H9 (cell line): ENCODE measurements around the gene DMD. TPM values are rescaled to one million over a fixed set of nuclear protein-coding genes. Genes with fewer than 3 reads are reported as not detected.

Experiments used
- DNase-seq: peaks from one replicate; pipeline ENCODE4 v3.0.0-alpha.2; 2017
- H2AFZ ChIP-seq: one replicate; pipeline ENCODE4 v1.6.1; 2013; ENCODE audit warnings: mild to moderate bottlenecking, low read length, control low read depth, moderate library complexity
- H2AK5ac ChIP-seq: 2 replicates; pipeline ENCODE4 v1.6.1; 2013; ENCODE audit warnings: low read length, control low read depth, mixed read lengths; ENCODE audit not compliant: insufficient read length
- H2BK120ac ChIP-seq: one replicate; pipeline ENCODE4 v1.6.1; 2013; ENCODE audit warnings: low read depth, mild to moderate bottlenecking, low read length, control low read depth, inconsistent platforms; ENCODE audit not compliant: poor library complexity, severe bottlenecking
- H2BK12ac ChIP-seq: 2 replicates; pipeline ENCODE4 v1.6.1; 2013; ENCODE audit warnings: low read length, control low read depth, mixed read lengths, low read depth; ENCODE audit not compliant: insufficient read length
- H2BK15ac ChIP-seq: 2 replicates; pipeline ENCODE4 v1.6.1; 2013; ENCODE audit warnings: low read depth, low read length, control low read depth
- H2BK20ac ChIP-seq: one replicate; pipeline ENCODE4 v1.6.1; 2013; ENCODE audit warnings: low read depth, mild to moderate bottlenecking, low read length, control low read depth, inconsistent platforms; ENCODE audit not compliant: poor library complexity, severe bottlenecking
- H2BK5ac ChIP-seq: 2 replicates; pipeline ENCODE4 v1.6.1; 2013; ENCODE audit warnings: low read length, control low read depth, mixed read lengths; ENCODE audit not compliant: insufficient read length
- H3K14ac ChIP-seq: 2 replicates; pipeline ENCODE4 v1.6.1; 2013; ENCODE audit warnings: low read length, control low read depth; ENCODE audit not compliant: insufficient read depth
- H3K18ac ChIP-seq: 2 replicates; pipeline ENCODE4 v1.6.1; 2013; ENCODE audit warnings: low read depth, mild to moderate bottlenecking, mixed read lengths, low read length, control low read depth; ENCODE audit not compliant: insufficient read length
- H3K23ac ChIP-seq: 2 replicates; pipeline ENCODE4 v1.6.1; 2013; ENCODE audit warnings: low read length, control low read depth, mixed read lengths, low read depth; ENCODE audit not compliant: insufficient read length
- H3K23me2 ChIP-seq: 2 replicates; pipeline ENCODE4 v1.6.1; 2013; ENCODE audit warnings: low read depth, mild to moderate bottlenecking, mixed read lengths, low read length, control low read depth; ENCODE audit not compliant: insufficient read length, poor library complexity, severe bottlenecking
- H3K27ac ChIP-seq: 2 replicates; pipeline ENCODE4 v1.5.1; 2013; ENCODE audit warnings: low read length, control low read depth, mixed read lengths, low read depth; ENCODE audit not compliant: insufficient read length
- H3K27me3 ChIP-seq: 2 replicates; pipeline ENCODE4 v1.6.1; 2013; ENCODE audit warnings: low read length, control low read depth, inconsistent platforms; ENCODE audit not compliant: insufficient read depth
- H3K4ac ChIP-seq: 2 replicates; pipeline ENCODE4 v1.6.1; 2013; ENCODE audit warnings: low read depth, mild to moderate bottlenecking, control low read depth, inconsistent platforms, low read length, moderate library complexity
- H3K4me1 ChIP-seq: 2 replicates; pipeline ENCODE4 v1.6.1; 2013; ENCODE audit warnings: low read length, control low read depth, inconsistent platforms; ENCODE audit not compliant: insufficient read depth
- H3K4me2 ChIP-seq: 2 replicates; pipeline ENCODE4 v1.6.1; 2013; ENCODE audit warnings: low read length, control low read depth, mixed read lengths; ENCODE audit not compliant: insufficient read length, insufficient read depth
- H3K56ac ChIP-seq: 2 replicates; pipeline ENCODE4 v1.6.1; 2013; ENCODE audit warnings: low read depth, mild to moderate bottlenecking, mixed read lengths, low read length, control low read depth; ENCODE audit not compliant: insufficient read length
- H3K79me1 ChIP-seq: 2 replicates; pipeline ENCODE4 v1.6.1; 2013; ENCODE audit warnings: low read depth, mild to moderate bottlenecking, moderate library complexity, low read length, control low read depth, inconsistent platforms; ENCODE audit not compliant: insufficient read depth, poor library complexity, severe bottlenecking
- H3K79me2 ChIP-seq: 2 replicates; pipeline ENCODE4 v1.6.1; 2013; ENCODE audit warnings: low read length, control low read depth, inconsistent platforms; ENCODE audit not compliant: insufficient read depth
- H3K9ac ChIP-seq: 2 replicates; pipeline ENCODE4 v1.6.1; 2013; ENCODE audit warnings: low read length, control low read depth, mixed read lengths; ENCODE audit not compliant: insufficient read length; ENCODE audit errors: extremely low read depth
- H3K9me3 ChIP-seq: one replicate; pipeline ENCODE4 v1.6.1; 2013; ENCODE audit warnings: low read depth, low read length, inconsistent platforms; ENCODE audit not compliant: control insufficient read depth
- H3T11ph ChIP-seq: one replicate; pipeline ENCODE4 v1.6.1; 2013; ENCODE audit warnings: mild to moderate bottlenecking, low read length, control low read depth, inconsistent platforms
- H4K20me1 ChIP-seq: one replicate; pipeline ENCODE4 v1.6.1; 2013; ENCODE audit not compliant: control insufficient read depth, insufficient read length, insufficient read depth
- H4K5ac ChIP-seq: 2 replicates; pipeline ENCODE4 v1.6.1; 2013; ENCODE audit warnings: low read depth, mild to moderate bottlenecking, mixed read lengths, low read length, control low read depth; ENCODE audit not compliant: insufficient read length
- H4K8ac ChIP-seq: replicated peaks from 2 replicates; pipeline ENCODE4 v1.6.1; 2013; ENCODE audit warnings: low read length, control low read depth, mixed read lengths, low read depth; ENCODE audit not compliant: insufficient read length
- H4K91ac ChIP-seq: 2 replicates; pipeline ENCODE4 v1.6.1; 2013; ENCODE audit warnings: low read depth, mild to moderate bottlenecking, moderate library complexity, mixed read lengths, low read length, control low read depth; ENCODE audit not compliant: insufficient read length
- H3K27ac Mint-ChIP-seq, 3 experiments: 2 replicates in 2 of 3; 3 replicates in 1 of 3; pipeline ENCODE4 v1.8.0; 2020 to 2021; ENCODE audit warnings: mixed read lengths in 3 of 3, mild to moderate bottlenecking in 1 of 3, moderate library complexity in 1 of 3
- H3K27me3 Mint-ChIP-seq: 2 replicates; pipeline ENCODE4 v1.8.0; 2021; ENCODE audit warnings: low read depth, mild to moderate bottlenecking, moderate library complexity, mixed read lengths
- H3K36me3 Mint-ChIP-seq, 3 experiments: 2 replicates in 2 of 3; 3 replicates in 1 of 3; pipeline ENCODE4 v1.8.0; 2020 to 2021; ENCODE audit warnings: low read depth in 3 of 3, mixed read lengths in 3 of 3; ENCODE audit not compliant: insufficient read depth in 1 of 3
- H3K4me1 Mint-ChIP-seq, 2 experiments: 2 replicates each; pipeline ENCODE4 v1.8.0; 2020; ENCODE audit warnings: mixed read lengths in 2 of 2
- H3K4me3 Mint-ChIP-seq, 2 experiments: 2 replicates in 1 of 2; 3 replicates in 1 of 2; pipeline ENCODE4 v1.8.0; 2020 to 2021; ENCODE audit warnings: mild to moderate bottlenecking in 2 of 2, mixed read lengths in 2 of 2, moderate library complexity in 1 of 2
- H3K9me3 Mint-ChIP-seq, 2 experiments: 2 replicates in 1 of 2; 3 replicates in 1 of 2; pipeline ENCODE4 v1.8.0; 2020; ENCODE audit warnings: mild to moderate bottlenecking in 2 of 2, mixed read lengths in 2 of 2, moderate library complexity in 1 of 2
- WGBS: extraction: QIAGEN DNeasy Blood & Tissue Kit; methylation state at CpG from one replicate; pipeline ENCODE4 v1.1.7; 2013; ENCODE audit warnings: missing lambda C conversion rate, low lambda C conversion rate, mixed read lengths; ENCODE audit not compliant: insufficient read length; ENCODE audit errors: extremely low coverage; 5-methylcytosine and 5-hydroxymethylcytosine counted together
- total RNA-seq: library from RNA; stranded (reverse); gene quantifications from 2 replicates; pipeline ENCODE4 v1.2.1, GENCODE V29; 2021
- TF ChIP-seq, protein P1 (sequence below): fragments of 200-600 bp; sonication (generic); conservative IDR thresholded peaks from 3 replicates; pipeline ENCODE4 v1.8.0; 2021; ENCODE audit warnings: antibody characterized with exemption, mild to moderate bottlenecking

Gene DMD
- total RNA-seq, 1 experiment from 2014 or later = 3.8 TPM

DNA sequence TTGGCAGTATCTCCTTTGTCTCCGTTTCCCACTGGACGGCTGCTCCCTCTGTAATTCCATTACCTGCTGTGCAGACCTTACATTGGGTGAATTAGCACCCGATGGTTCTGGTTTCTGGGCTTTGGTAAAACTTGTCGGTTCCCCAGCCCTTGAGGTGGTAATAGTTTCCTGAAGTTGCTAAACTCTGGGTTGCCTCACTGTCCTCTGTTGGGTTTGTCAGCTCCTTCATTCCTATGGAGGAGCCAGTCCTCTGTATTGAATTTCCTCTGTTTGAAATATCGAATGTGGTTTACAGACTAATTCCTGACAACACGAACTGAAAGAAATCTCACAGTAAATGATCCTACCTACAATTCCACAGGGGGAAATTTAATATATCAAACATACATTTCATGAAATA lies 1548.2 kb downstream of the DMD start:
- Histone ChIP-seq H4K8ac (no peak overlapping the region), H3K56ac (no peak overlapping the region), H2BK15ac (no peak overlapping the region), H3K9ac (no peak overlapping the region), H3T11ph (no peak overlapping the region), H3K4ac (no peak overlapping the region), H2AK5ac (no peak overlapping the region), H3K79me2 (no peaks in the 10 kb centered on the region), H3K27me3 (no peaks in the 10 kb centered on the region), H4K5ac (no peak overlapping the region), H3K18ac (no peak overlapping the region), H2BK5ac (no peak overlapping the region), H4K20me1 (no peaks in the 10 kb centered on the region), H2BK12ac (no peak overlapping the region), H3K23me2 (no peaks in the 10 kb centered on the region), H3K79me1 (no peaks in the 10 kb centered on the region), H3K23ac (no peak overlapping the region), H2BK120ac (no peak overlapping the region), H3K27ac (no peak overlapping the region), H3K4me1 (no peaks in the 10 kb centered on the region; the same call in 1 of the 2 replicates), H3K4me2 (no peak overlapping the region), H2BK20ac (no peak overlapping the region), H2AFZ (no peak overlapping the region), H3K9me3 (no peaks in the 10 kb centered on the region), H3K14ac (no peak overlapping the region), H4K91ac (no peak overlapping the region)
- Mint-ChIP-seq H3K4me1 (peaks cover 7 to 15% of the 10 kb centered on the region in 2 experiments), H3K4me3 (no peak overlapping the region), H3K27ac (no peak overlapping the region), H3K36me3 (peaks cover 0 to 2% (median 0%) of the 10 kb centered on the region in 3 experiments; a peak in 2 of 7 replicates), H3K27me3 (no peaks in the 10 kb centered on the region), H3K9me3 (peaks cover 27 to 53% of the 10 kb centered on the region in 2 experiments)
- DNase-seq = no peak
- TF ChIP-seq, protein P1, sequence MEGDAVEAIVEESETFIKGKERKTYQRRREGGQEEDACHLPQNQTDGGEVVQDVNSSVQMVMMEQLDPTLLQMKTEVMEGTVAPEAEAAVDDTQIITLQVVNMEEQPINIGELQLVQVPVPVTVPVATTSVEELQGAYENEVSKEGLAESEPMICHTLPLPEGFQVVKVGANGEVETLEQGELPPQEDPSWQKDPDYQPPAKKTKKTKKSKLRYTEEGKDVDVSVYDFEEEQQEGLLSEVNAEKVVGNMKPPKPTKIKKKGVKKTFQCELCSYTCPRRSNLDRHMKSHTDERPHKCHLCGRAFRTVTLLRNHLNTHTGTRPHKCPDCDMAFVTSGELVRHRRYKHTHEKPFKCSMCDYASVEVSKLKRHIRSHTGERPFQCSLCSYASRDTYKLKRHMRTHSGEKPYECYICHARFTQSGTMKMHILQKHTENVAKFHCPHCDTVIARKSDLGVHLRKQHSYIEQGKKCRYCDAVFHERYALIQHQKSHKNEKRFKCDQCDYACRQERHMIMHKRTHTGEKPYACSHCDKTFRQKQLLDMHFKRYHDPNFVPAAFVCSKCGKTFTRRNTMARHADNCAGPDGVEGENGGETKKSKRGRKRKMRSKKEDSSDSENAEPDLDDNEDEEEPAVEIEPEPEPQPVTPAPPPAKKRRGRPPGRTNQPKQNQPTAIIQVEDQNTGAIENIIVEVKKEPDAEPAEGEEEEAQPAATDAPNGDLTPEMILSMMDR = no peak
- WGBS = no CpG with 5 or more reads among the region's 6 CpGs
